Neural cell (in vitro differentiated cells): Measurements from ENCODE around the gene STK38. TPM values are rescaled to one million over a fixed set of nuclear protein-coding genes. Genes with fewer than 3 reads are reported as not detected.

Experiments used
- H2AFZ ChIP-seq: fragments of 200-600, 300-800 bp; sonication (generic), shearing (Covaris generic); 2 replicates; pipeline ENCODE4 v1.6.0; 2014; ENCODE audit warnings: low read depth, mild to moderate bottlenecking, antibody characterized with exemption, low read length, moderate library complexity
- H3F3A ChIP-seq: fragments of 200-600 bp; shearing (Covaris generic); 2 replicates; pipeline ENCODE4 v1.6.1; 2016; ENCODE audit warnings: mild to moderate bottlenecking, moderate library complexity, mixed read lengths, antibody characterized with exemption, low read length; ENCODE audit not compliant: insufficient read depth, poor library complexity, severe bottlenecking
- H3K27ac ChIP-seq: fragments of 200-600, 300-800 bp; sonication (generic), shearing (Covaris generic); 2 replicates; pipeline ENCODE4 v1.5.1; 2014; ENCODE audit warnings: mild to moderate bottlenecking, low read length, moderate library complexity
- H3K27me3 ChIP-seq: fragments of 300-800, 200-600 bp; sonication (generic), shearing (Covaris generic); 2 replicates; pipeline ENCODE4 v1.6.0; 2014; ENCODE audit warnings: mild to moderate bottlenecking, low read depth, low read length, moderate library complexity; ENCODE audit not compliant: insufficient read depth
- H3K36me3 ChIP-seq: fragments of 300-800, 200-600 bp; sonication (generic), shearing (Covaris generic); 2 replicates; pipeline ENCODE4 v1.5.1; 2014; ENCODE audit warnings: mild to moderate bottlenecking, antibody characterized with exemption, low read length, moderate library complexity; ENCODE audit not compliant: insufficient read depth
- H3K4me2 ChIP-seq: fragments of 300-800, 200-600 bp; sonication (generic), shearing (Covaris generic); 2 replicates; pipeline ENCODE4 v1.6.0; 2014; ENCODE audit warnings: mild to moderate bottlenecking, low read length
- H3K4me3 ChIP-seq: fragments of 300-800, 200-600 bp; sonication (generic), shearing (Covaris generic); 2 replicates; pipeline ENCODE4 v1.5.1; 2014; ENCODE audit warnings: mild to moderate bottlenecking, low read length, moderate library complexity
- H3K79me2 ChIP-seq: fragments of 200-600 bp; shearing (Covaris generic); replicated peaks from 2 replicates; pipeline ENCODE4 v1.6.0; 2014; ENCODE audit warnings: mild to moderate bottlenecking, low read length, moderate library complexity; ENCODE audit not compliant: insufficient read depth
- H3K9ac ChIP-seq: fragments of 300-800, 200-600 bp; sonication (generic), shearing (Covaris generic); 2 replicates; pipeline ENCODE4 v1.6.1; 2016; ENCODE audit warnings: mild to moderate bottlenecking, low read length, mixed read lengths
- H3K9me2 ChIP-seq: fragments of 200-600 bp; shearing (Covaris generic); 2 replicates; pipeline ENCODE4 v1.6.1; 2016; ENCODE audit warnings: mild to moderate bottlenecking, low read length, mixed read lengths; ENCODE audit not compliant: insufficient read depth
- H3K9me3 ChIP-seq: fragments of 200-600, 300-800 bp; sonication (generic), shearing (Covaris generic); 2 replicates; pipeline ENCODE4 v1.6.1; 2016; ENCODE audit warnings: mild to moderate bottlenecking, mixed run types, low read length, moderate library complexity, mixed read lengths
- H4K20me1 ChIP-seq: fragments of 200-600 bp; shearing (Covaris generic); 2 replicates; pipeline ENCODE4 v1.6.1; 2016; ENCODE audit warnings: mild to moderate bottlenecking, mixed run types; ENCODE audit not compliant: insufficient read depth
- CTCF ChIP-seq: fragments of 450-650 bp; IDR thresholded peaks from 2 replicates; pipeline ENCODE4 v1.5.1; 2014; ENCODE audit warnings: antibody characterized with exemption, mild to moderate bottlenecking, moderate library complexity; ENCODE audit not compliant: poor library complexity, severe bottlenecking
- EP300 ChIP-seq: fragments of 450-650 bp; conservative IDR thresholded peaks from 2 replicates; pipeline ENCODE4 v1.6.1; 2014; ENCODE audit warnings: antibody characterized with exemption, mild to moderate bottlenecking, moderate library complexity; ENCODE audit not compliant: poor library complexity, severe bottlenecking
- EZH2 ChIP-seq: fragments of 200-600, 300-800 bp; shearing (Covaris generic), sonication (generic); IDR thresholded peaks from 2 replicates; pipeline ENCODE4 v1.6.1; 2014; ENCODE audit warnings: antibody characterized with exemption, low read length, borderline replicate concordance, mild to moderate bottlenecking; ENCODE audit not compliant: insufficient read depth, poor library complexity, severe bottlenecking
- MXI1 ChIP-seq: fragments of 450-650 bp; conservative IDR thresholded peaks from 2 replicates; pipeline ENCODE4 v1.6.1; 2014; ENCODE audit warnings: antibody characterized with exemption, mild to moderate bottlenecking; ENCODE audit not compliant: poor library complexity, severe bottlenecking
- POLR2AphosphoS5 ChIP-seq: IDR thresholded peaks from 2 replicates; pipeline ENCODE4 v1.6.1; 2012
- RAD21 ChIP-seq: fragments of 450-650 bp; conservative IDR thresholded peaks from 2 replicates; pipeline ENCODE4 v1.6.1; 2014; ENCODE audit warnings: antibody characterized with exemption, mild to moderate bottlenecking, moderate library complexity
- REST ChIP-seq: IDR thresholded peaks from 2 replicates; pipeline ENCODE4 v1.6.1; 2012; ENCODE audit warnings: borderline replicate concordance
- SMC3 ChIP-seq: fragments of 450-650 bp; conservative IDR thresholded peaks from 2 replicates; pipeline ENCODE4 v1.6.1; 2014; ENCODE audit warnings: antibody characterized with exemption, mild to moderate bottlenecking, moderate library complexity; ENCODE audit not compliant: poor library complexity
- TAF1 ChIP-seq: IDR thresholded peaks from 2 replicates; pipeline ENCODE4 v1.6.1; 2012; ENCODE audit warnings: low read depth
- polyA plus RNA-seq: library from polyadenylated mRNA; depleted of rRNA; stranded (reverse); fragments of >200 nt; gene quantifications from 2 replicates; pipeline ENCODE4 v1.2.3, GENCODE V29; 2014

The STK38 gene
- polyA plus RNA-seq, 1 donor from 2014 or later, result 58.7 TPM

GRCh38 chr6:36499918-36500317 lies 47.4 kb downstream of the STK38 start:
- Histone ChIP-seq H3K27ac (no peak overlapping the region), H3F3A (no peaks in the 10 kb centered on the region), H3K9ac (no peak overlapping the region), H3K79me2 (no peaks in the 10 kb centered on the region), H3K27me3 (no peaks in the 10 kb centered on the region), H2AFZ (no peak overlapping the region), H3K9me2 (no peaks in the 10 kb centered on the region), H3K4me2 (no peak overlapping the region), H3K36me3 (peaks cover 8% of the 10 kb centered on the region), H3K9me3 (no peaks in the 10 kb centered on the region), H4K20me1 (no peaks in the 10 kb centered on the region), H3K4me3 (no peak overlapping the region)
- TF ChIP-seq EP300 (no peak), POLR2AphosphoS5 (no peak), RAD21 (no peak), CTCF (no peak)

- TF ChIP-seq TAF1 (no peak), REST (no peak), EP300 (no peak), POLR2AphosphoS5 (no peak), RAD21 (no peak), EZH2 (no peak), CTCF (no peak), MXI1 (no peak), SMC3 (no peak)
- Histone ChIP-seq H3K9me2 (no peaks in the 10 kb centered on the region), H3F3A (no peaks in the 10 kb centered on the region), H3K36me3 (peaks cover 11% of the 10 kb centered on the region), H3K27me3 (no peaks in the 10 kb centered on the region), H2AFZ (no peak overlapping the region), H3K4me2 (no peak overlapping the region), H3K4me3 (no peak overlapping the region), H3K79me2 (no peaks in the 10 kb centered on the region), H3K9ac (no peak overlapping the region), H4K20me1 (no peaks in the 10 kb centered on the region), H3K9me3 (no peaks in the 10 kb centered on the region), H3K27ac (no peak overlapping the region)
Measured at GRCh38 chr6:36495086-36495485, 52.2 kb downstream of the STK38 start.
